Measurements from ENCODE around the gene CNGA1.

The CNGA1 gene

GRCh38 chr4:47913861-47914219, 102.6 kb downstream of the CNGA1 start:
- peak; percentile 10 to 13 for DNase-seq (ENCODE audit: low read depth in 1 of 2, low spot score in 1 of 2)

GRCh38 chr4:47913330-47913729, 103.2 kb downstream of the CNGA1 start:
- no peak for DNase-seq (ENCODE audit: low read depth in 1 of 2, low spot score in 1 of 2)

- no peak for DNase-seq (ENCODE audit: low read depth in 1 of 2, low spot score in 1 of 2)
These were observed 109.3 kb downstream of the CNGA1 start for GRCh38 chr4:47907089-47907646.

- no peak for DNase-seq (ENCODE audit: low read depth in 1 of 2, low spot score in 1 of 2)
These were observed 116.8 kb downstream of the CNGA1 start for GRCh38 chr4:47899639-47900038.

GRCh38 chr4:47891928-47892327, 124.6 kb downstream of the CNGA1 start:
- DNase-seq (ENCODE audit: low read depth in 1 of 2, low spot score in 1 of 2), result no peak
